HEK293 (cell line): Measurements from ENCODE around the gene SPIB.

Source experiments
- KLF10 ChIP-seq: fragments of 450-650 bp; IDR thresholded peaks from 2 replicates; pipeline ENCODE4 v1.5.1; 2018; ENCODE audit warnings: missing biosample characterization, mild to moderate bottlenecking, missing genetic modification characterization
- YY1 ChIP-seq: fragments of 450-650 bp; formaldehyde crosslinking; IDR thresholded peaks from 2 replicates; pipeline ENCODE4 v1.5.1; 2018; ENCODE audit warnings: missing biosample characterization, missing genetic modification characterization
- ZNF121 ChIP-seq: fragments of 450-650 bp; formaldehyde crosslinking; IDR thresholded peaks from 2 replicates; pipeline ENCODE4 v1.5.1; 2016; ENCODE audit warnings: missing biosample characterization, missing genetic modification characterization
- ZNF621 ChIP-seq: fragments of 450-650 bp; formaldehyde crosslinking; IDR thresholded peaks from 2 replicates; pipeline ENCODE4 v1.5.1; 2017; ENCODE audit warnings: missing biosample characterization, missing genetic modification characterization
- TF ChIP-seq, protein P1 (sequence below): fragments of 450-650 bp; formaldehyde crosslinking; IDR thresholded peaks from 2 replicates; pipeline ENCODE4 v1.5.1; 2016; ENCODE audit warnings: missing biosample characterization, missing genetic modification characterization

DNA sequence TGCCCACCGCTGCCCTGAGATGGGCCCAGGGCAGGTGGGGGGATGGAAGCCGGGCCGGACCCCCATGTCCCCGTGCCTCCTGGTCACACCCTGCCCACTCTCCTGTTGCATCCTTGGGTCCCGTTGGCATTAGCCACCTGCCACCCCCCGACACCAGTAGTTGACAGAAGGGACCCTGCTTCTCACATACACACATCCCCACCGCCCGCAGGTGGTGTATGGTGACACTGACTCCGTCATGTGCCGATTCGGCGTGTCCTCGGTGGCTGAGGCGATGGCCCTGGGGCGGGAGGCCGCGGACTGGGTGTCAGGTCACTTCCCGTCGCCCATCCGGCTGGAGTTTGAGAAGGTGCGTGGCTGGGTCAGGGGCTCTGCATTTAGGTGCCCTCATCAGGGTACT lies 5.2 kb upstream of the SPIB start:
- TF ChIP-seq, protein P1, sequence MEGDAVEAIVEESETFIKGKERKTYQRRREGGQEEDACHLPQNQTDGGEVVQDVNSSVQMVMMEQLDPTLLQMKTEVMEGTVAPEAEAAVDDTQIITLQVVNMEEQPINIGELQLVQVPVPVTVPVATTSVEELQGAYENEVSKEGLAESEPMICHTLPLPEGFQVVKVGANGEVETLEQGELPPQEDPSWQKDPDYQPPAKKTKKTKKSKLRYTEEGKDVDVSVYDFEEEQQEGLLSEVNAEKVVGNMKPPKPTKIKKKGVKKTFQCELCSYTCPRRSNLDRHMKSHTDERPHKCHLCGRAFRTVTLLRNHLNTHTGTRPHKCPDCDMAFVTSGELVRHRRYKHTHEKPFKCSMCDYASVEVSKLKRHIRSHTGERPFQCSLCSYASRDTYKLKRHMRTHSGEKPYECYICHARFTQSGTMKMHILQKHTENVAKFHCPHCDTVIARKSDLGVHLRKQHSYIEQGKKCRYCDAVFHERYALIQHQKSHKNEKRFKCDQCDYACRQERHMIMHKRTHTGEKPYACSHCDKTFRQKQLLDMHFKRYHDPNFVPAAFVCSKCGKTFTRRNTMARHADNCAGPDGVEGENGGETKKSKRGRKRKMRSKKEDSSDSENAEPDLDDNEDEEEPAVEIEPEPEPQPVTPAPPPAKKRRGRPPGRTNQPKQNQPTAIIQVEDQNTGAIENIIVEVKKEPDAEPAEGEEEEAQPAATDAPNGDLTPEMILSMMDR = no peak
- TF ChIP-seq ZNF621 (tag by site-specific recombination) (no peak), YY1 (tag by site-specific recombination) (no peak), KLF10 (tag by site-specific recombination) (no peak), ZNF121 (tag by site-specific recombination) (no peak)
